SKM-1 (cell line): ENCODE measurements around the gene DNAJB2.
A peak's percentile ranks its signal among the peaks of the same experiment; 100 is the strongest.
"Not testable (repeated sequence)": the region's sequence is repeated elsewhere in the genome, so short reads cannot be mapped to it uniquely, and the experiment has no call there.

Experiments used
- DNase-seq: peaks from one replicate; lab custom pipeline; 2025; ENCODE audit not compliant: unreplicated experiment; lab: John Stamatoyannopoulos, UW

Gene DNAJB2

DNA sequence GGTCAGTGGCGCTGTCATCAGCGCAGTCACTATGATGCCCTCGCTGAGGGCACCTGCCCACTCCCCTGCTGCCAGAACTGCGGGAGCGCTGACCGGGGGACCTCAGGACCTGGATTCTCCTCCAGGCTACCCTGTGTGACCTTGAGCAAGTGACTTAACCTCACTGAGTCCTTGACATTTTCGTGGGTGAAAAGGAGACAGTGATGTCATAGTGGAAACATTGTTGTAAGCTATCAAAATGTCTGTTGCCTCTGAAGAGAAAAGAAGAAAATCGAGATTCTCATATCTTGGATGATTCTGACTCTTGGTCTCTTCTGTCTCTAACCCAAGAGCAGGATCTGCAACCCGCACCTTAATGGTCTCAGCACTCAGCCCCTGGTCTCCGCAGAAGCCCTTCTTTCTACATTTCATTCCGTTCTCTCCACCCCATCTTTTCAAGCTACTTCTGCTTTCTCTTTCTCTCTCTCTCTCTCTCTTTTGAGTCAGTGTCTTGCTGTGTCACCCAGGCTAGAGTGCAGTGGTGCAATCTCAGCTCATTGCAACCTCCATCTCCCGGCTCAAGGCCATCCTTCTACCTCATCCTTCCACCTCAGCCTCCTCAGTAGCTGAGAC is 24.5 kb upstream of the DNAJB2 start:
- peak; percentile 65 for DNase-seq

DNA sequence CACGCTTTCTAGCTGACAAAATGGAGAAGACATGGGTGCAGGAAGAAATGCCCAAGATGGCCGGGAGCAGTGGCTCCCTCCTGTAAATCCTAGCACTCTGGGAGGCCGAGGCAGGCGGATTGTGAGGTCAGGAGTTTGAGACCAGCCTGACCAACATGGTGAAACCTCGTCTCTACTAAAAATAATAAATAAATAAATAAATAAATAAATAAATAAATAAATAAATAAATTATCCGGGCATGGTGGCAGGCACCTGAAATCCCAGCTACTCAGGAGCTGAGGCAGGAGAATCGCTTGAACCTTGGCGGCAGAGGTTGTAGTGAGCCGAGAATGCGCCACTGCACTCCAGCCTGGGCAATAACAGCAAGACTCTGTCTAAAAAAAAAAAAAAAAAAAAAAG is 20.2 kb upstream of the DNAJB2 start:
- DNase-seq: not testable (repeated sequence)

DNA sequence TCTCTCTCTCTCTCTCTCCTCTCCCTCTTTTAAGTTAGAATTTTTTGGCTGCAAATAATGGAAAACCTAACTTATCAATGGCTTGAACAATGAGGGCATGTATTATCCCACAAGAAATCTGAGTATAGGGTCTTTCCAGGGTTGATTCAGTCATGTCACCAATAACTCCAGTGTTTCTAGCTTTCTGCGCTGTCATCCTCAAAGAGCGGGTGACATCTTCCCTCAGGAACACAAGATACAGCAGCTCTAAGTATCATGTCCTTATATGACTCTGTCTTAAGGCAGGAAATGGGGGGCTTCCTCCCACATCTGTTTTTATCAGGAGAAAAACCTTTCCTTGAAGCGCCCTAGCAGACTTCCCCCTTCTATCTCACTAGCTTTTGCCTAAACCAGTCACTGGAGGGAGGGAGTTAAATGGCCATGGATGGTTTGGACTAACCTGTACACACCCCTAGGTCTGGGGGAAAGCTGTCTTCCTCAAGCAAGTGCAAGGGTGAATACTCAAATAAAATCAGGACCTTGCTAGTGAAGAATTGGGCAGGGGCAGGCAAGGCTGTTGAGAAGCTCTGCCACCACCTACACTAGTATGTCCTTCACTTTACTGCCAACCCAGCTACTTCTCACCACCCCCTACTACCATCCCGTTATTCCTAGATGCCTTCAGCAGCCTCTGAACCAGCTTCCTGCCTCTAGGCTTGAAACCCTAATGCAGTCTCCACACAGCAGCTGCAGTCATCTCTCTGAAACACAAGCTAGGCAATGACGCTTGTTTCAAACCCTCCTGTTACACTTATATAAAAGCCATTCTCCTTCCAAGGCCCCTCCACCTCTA is 17.9 kb upstream of the DNAJB2 start:
- no peak for DNase-seq

DNA sequence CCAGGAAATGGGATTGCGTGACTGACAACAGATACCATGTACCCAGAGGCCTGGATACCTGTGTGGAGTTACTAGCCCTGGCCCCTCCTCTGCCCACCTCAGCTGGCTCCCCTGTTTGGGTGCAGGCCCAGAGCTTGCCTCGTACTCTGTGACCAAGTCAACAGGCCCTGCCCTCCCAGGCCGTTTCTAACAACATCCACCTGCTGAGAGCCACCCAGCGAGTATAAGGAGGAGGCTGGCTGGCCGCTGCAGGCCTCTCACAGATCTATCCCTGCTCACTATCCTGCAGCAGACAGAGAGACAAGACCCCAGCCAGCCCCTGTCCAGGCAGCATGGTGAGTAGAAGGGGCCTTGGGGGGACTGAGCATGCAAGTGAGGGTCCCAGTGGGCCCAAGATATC is 12.9 kb upstream of the DNAJB2 start:
- DNase-seq: no peak

DNA sequence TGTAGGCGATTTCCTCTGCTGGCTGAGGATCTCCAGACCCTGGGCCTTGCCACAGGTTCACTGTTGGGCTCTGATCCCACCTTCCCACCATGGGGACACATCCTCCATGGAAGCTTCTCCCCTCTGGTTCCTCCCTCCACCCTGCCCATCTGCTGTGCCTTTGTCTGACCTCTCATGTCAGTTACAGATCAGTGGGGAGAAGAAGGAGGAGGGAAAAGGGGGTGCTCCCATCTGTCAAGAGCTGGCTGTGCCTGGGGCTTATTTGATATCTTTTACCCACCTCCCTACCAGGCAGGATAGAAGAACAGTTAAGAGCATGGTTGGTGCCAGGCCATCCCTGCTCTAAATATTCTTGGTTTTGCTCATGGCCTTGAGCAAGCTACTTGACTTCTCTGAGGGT is 12.3 kb upstream of the DNAJB2 start:
- DNase-seq: no peak

DNA sequence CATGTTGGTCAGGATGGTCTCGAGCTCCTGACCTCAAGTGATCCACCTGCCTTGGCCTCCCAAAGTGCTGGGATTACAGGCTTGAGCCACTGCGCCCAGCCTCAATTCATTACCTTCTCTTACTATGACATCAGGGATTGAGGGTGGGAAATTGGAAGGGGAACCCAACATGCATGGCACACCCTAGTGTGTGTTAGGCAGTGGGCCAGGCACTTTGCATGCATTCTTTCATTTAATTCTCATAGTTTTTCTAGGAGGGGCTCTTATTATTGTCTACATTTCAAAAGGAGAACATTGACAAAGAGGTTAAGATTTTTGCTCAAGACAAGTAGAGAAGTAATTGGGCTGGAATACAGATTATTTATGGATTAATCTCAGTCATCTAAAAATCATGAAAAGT is 10.9 kb upstream of the DNAJB2 start:
- no peak for DNase-seq

DNA sequence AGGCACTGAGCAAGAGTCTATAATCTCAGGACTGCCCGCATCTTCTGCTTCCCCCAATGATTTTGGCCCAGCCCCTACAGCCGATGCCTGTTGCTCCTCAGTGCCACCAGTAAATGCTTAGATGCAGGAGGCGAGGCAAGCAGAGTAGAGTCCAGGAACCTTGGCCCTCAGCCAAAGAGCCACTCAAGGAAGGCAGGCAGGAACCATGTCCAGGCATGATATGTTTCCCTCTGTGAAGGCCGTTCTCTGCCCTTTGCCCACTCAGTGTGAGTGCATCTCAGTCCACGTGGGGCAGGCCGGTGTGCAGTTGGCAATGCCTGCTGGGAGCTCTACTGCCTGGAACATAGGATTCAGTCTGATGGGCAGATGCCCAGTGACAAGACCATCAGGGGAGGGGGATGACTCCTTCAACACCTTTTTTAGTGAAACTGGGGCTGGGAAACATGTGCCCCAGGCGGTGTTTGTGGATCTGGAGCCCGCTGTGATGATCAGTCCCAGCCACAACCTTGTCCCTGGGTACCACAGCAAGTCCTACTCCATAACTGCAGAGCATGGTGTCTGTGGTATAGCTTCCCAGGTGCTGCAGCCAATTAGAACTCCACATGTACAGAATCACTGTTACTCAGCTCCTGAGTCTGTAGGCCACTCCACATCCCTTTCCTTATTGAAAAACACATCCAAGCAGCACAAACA is 9.7 kb upstream of the DNAJB2 start:
- DNase-seq: no peak

DNA sequence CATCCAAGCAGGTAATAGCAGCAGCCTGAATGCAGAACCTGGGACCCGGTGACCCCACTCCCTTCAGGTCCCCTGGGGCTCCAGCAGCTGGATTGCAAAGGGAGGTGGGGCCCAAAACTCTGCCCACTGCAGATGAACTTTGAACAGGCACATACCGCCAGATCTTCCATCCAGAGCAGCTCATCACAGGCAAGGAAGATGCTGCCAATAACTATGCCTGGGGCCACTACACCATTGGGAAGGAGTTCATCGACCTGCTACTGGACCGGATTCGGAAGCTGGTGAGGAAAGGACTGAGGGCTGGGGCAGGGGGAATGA is 9.2 kb upstream of the DNAJB2 start:
- no peak for DNase-seq

DNA sequence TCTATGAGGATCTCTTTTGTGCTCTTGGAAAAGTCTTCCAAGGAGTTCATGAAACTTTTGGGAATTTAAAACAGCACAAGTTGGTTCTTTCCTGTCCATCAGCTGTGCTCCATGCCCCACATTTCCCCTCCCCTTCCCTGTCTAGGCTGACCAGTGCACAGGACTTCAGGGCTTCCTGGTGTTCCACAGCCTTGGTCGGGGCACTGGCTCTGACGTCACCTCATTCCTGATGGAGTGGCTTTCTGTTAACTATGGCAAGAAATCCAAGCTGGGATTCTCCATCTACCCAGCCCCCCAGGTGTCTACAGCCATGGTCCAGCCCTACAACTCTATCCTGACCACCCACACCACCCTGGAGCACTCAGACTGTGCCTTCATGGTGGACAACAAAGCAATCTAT is 8.1 kb upstream of the DNAJB2 start:
- no peak for DNase-seq

DNA sequence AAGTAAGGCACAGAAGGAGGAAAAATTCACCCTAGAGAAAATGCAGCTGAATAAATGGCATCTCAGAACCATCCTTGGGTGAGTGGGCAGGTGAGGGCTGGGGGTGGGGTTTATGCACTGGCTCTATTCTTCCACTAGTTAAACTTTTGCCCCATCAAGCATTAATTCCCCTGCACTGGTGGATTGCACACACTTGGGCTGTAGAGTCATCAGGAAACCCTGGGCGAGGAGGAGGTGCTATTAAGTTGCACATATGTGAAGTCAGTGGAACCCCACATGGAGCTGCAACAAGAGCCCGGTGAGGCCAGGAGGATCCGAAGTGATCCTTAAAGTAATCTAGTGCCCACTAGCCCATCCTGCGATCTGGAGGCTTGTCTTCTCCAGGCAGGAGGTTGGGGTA is 6.8 kb upstream of the DNAJB2 start:
- DNase-seq: no peak

DNA sequence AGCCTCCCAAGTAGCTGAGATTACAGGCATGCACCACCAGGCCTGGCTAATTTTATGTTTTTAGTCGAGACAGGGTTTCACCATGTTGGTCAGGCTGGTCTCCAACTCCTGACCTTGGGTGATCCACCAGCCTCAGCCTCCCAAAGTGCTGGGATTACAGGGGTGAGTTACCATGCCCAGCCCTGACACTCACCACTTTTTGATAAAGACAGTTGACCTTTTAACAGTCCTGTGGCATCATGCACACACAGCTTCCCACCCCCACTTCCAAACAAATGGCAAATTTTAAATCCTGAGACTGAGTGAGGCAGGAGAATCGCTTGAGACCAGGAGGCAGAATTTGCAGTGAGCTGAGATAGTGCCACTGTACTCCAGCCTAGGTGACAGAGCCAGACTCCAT is 6.2 kb upstream of the DNAJB2 start:
- DNase-seq: no peak

DNA sequence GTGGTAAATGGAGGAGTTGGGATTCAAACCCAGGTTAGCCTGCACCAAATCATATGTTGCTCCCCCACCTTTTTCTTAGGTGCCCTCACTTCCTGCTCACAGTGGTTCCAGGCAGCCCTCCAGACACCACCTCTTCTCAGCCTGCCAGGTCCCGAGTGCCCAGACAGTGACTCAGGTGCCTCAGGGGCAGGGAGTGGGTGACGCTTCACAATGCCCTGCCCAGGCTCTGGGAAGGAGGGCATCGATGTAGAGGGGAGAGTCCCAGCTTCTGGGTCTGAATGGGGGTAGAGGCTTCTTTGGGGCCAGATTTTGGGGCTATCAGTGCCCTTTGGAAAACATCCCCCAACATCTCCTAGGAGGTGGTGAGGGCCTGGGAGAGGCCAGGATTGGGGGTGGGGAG is 5.2 kb upstream of the DNAJB2 start:
- DNase-seq: no peak

DNA sequence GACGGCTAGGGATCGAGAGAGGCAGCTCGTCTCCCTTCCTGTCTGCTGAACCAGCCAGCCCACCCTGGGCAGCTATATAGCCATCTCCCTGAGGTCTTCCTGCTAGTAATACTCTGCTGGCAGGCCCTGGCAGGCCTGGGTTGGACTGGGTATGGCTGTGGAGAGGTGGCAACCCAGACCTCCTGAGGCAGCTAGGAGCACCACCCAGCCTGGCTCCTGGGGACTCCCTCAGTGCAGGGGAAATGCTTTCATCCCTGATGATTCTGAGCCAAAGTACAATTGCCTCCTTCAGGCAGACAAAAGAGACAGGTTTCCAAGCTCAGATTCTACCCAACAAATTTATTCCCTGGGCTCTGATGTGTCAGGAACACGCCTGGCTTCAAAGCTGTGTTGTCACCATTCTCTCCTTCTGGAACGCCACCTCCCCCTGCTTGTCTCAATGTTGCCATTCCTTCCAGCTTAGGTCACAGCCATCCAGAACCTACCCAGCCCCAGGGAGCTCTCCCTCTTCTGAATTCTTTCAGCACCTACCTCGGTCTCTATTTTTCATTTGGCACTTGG is 4.7 kb upstream of the DNAJB2 start:
- no peak for DNase-seq

DNA sequence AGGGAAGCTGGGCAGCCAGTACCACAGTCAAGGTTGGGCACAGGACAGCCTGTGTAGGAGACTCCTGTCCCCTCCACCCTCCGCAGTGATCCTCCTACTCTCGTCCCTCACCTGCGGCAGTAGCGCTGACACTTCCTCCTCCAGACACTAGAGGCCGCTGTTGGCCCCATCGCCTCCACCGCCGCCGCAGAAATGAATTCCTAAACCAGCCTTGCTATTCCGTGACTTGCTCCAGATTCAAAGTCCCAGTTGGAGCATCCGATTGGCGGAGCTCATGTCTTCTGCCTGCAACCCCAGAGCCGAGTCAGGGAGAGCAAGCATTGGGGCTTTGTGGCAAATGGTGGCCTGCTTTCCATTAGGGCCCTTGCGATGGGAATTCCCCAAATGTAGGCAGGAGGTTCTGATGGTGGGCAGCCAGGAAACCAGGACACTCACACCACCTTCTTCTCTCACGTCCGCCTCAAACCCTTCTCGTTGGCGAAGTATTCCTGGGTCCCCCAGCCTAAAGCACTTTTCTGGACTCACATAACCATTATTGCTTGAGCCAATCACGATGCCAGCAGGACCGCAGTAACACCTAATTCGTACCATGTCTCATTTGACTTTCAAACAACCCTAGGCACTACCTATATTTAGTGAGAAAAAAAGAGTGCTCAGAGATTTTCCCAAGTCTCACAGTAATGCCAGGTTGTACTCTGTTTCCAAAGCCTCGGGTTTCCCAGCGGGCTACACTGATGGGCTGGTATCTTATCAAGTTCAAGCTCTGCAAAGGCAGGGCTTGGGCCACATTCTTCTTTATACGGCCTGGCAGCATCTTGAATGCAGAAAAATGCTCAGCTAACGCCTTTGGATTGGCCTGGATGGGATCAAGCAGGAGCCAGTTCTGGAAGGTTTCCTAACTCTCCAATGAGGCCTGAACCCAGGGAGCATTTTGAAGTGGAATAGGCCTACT is 1.2 kb upstream of the DNAJB2 start:
- DNase-seq: peak; percentile 56

DNA sequence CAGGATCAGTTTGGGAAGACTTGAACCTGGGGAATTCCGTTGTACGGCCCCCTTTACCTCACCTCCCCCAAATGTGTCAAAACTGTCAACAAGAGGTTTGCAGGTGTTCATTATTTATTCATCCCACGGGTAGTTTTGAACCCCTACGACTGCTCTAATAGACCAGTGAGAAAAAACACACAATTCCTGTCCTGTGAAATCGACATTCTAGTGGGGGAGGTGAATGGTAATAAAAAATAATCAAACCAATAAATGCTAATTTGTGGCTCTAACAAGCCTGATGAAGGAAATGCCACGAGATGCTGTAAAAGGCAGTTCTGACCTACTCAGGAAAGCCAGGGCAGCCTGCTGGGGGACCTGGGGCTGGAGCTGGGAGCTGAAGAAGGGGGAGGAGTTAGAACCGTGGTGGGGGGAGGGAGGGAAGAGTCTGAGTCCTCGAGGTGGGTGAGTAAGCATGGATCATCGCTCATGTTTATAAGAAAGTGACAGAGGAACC is 463 bp upstream of the DNAJB2 start:
- no peak for DNase-seq

DNA sequence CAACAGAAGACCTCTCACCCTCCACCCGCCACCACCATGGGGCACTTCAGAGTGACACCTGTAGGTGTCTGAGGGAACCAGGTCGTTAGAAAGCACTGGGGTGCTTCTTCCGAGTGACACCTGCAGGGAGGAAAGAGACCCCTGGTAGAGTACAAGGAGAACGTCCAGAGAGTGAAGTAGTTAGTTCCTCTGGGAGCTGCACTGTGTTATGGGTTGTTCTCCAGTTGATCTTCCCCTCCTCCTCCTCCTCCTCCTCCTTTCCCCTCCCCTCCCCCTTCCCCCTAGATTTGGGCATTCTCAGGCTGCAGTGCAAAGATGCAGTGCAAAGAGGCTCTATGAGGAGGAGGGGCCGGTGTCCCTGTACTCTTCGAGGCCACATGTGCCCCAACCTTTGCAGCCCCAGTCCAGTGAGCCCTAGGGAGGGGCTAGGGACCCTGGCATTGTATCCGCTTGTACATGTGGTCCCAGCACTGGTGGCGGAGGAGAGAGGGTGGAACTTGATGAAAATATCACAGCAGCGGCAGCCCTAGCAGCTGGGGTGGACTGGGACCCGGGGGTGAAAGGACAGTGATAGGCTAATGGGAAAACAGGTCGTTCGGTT is 850 bp downstream of the DNAJB2 start:
- DNase-seq: no peak

DNA sequence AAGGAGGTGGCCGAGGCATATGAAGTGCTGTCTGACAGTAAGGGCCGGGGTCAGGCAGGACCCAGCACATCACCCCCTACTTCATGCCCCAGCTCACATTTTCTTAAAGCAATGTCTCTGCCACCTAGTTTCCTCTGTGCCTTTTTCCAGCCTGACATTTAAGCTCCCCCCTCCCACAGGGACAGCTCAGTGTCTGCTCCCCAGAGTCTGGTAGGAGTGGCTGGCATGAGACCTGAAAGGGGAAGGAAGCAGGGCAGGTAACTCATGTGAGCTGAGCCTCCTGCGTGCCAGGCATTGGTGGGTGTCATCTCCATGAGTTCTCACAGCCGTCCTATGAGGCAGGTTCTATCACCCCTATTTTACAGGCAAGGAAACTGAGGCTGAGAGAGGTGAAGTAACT is 1.5 kb downstream of the DNAJB2 start:
- no peak for DNase-seq

DNA sequence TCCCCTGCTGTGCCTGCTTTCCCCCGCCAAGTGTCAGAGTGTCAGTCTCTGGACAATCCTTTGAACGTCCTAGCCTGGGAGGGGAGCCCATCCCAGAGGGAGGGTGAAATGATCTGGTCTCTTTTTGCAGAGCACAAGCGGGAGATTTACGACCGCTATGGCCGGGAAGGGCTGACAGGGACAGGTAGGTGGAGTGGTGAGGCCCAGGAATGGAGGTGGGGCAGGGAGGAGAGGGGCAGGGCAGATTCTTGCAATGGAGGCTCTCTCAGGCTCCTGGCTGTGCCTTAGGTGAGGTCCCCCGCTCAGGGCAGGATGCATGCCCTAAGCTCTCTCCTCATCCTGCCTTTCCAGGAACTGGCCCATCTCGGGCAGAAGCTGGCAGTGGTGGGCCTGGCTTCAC is 2.4 kb downstream of the DNAJB2 start:
- DNase-seq: no peak

DNA sequence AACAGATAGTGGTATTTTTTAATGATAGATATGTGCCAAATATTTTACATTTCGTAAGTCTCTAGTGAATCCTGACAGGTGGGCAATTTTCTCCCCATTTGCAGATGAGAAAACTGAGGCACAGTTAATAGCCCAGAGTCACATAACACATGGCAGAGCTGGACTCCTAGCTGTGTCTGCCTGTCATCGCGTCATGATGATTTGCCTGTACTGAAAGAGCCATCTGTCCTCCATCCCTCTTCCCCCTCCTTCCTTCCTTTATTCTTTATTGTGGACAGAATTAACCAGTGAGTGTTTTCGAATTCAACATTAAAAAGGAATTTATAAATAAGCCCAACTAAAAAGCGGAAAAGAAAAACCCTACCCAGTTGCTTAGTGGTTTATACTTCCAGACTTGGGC is 3.2 kb downstream of the DNAJB2 start:
- DNase-seq: no peak

DNA sequence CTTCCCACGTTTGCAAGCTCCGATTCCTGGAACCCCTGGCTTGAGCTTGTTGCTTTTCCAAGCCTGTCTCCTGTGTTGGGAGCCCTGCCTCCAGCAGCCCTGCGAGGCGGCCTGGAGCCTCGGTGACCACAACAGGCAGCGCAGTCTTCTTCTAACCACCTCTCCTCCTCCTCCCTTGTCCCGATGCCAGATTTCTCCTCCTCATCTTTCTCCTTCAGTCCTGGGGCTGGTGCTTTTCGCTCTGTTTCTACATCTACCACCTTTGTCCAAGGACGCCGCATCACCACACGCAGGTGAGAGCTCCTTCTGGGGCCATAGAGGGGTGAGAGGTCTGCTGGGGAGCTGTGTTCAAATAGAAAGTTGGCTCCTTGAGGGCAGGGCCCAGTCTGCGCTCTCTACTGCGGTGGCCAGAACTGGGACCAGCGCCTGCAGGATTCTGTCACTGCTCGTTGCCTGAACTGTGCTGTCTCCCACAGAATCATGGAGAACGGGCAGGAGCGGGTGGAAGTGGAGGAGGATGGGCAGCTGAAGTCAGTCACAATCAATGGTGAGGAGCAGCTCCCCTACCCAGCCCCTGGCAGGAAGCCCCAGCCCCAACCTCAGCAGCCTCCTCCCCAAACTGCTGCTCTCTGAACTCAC is 3.9 kb downstream of the DNAJB2 start:
- no peak for DNase-seq
